IPS DF 6.9 (cell line): Measurements from ENCODE around the gene HOXD8.

Experiments
- DNase-seq: peaks from one replicate; pipeline ENCODE4 v3.0.0-alpha.2; 2013; ENCODE audit warnings: low read depth, low spot score
- H3K27ac ChIP-seq: one replicate; pipeline ENCODE4 v1.5.1; 2013; ENCODE audit warnings: low read length, control low read depth
- H3K27me3 ChIP-seq: 2 replicates; pipeline ENCODE4 v1.6.1; 2013; ENCODE audit warnings: mild to moderate bottlenecking, low read length; ENCODE audit not compliant: control insufficient read depth, insufficient read depth
- H3K36me3 ChIP-seq: 2 replicates; pipeline ENCODE4 v1.6.1; 2013; ENCODE audit warnings: low read length; ENCODE audit not compliant: control insufficient read depth, insufficient read depth
- H3K4me1 ChIP-seq: 2 replicates; pipeline ENCODE4 v1.6.1; 2013; ENCODE audit warnings: low read length; ENCODE audit not compliant: control insufficient read depth, insufficient read depth
- H3K4me3 ChIP-seq: 2 replicates; pipeline ENCODE4 v1.5.1; 2013; ENCODE audit warnings: mild to moderate bottlenecking, low read length
- H3K9me3 ChIP-seq: 2 replicates; pipeline ENCODE4 v1.6.1; 2013; ENCODE audit warnings: low read length, inconsistent platforms; ENCODE audit not compliant: control insufficient read depth, insufficient read depth
- WGBS: extraction: QIAGEN DNeasy Blood & Tissue Kit; methylation state at CpG from one replicate; pipeline ENCODE4 v1.1.7; 2013; ENCODE audit warnings: mixed read lengths, missing lambda C conversion rate; ENCODE audit not compliant: insufficient read length, insufficient coverage; 5-methylcytosine and 5-hydroxymethylcytosine counted together

HOXD8 gene

DNA sequence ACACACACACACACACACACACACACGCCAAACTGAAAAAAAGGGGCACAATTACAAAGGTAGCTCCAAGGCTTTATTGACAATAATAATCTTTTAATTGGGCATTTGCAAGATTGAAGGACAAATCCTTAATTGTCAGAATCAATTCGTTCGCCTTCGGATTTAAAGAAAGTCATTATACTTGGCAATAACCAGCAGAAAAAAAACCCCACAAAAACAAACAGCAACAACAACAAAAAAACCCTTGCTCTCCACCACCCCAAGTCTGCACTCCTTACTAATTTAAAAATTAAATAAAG lies 1.8 kb upstream of the HOXD8 start:
- DNase-seq = no peak
- Histone ChIP-seq H3K4me1 (peaks cover 9% of the 10 kb centered on the region; the same call in 1 of the 2 replicates), H3K4me3 (no peak overlapping the region), H3K27ac (no peak overlapping the region), H3K27me3 (peaks cover 88% of the 10 kb centered on the region), H3K36me3 (no peaks in the 10 kb centered on the region), H3K9me3 (no peaks in the 10 kb centered on the region)
- no CpG with 5 or more reads among the region's 4 CpGs for WGBS

DNA sequence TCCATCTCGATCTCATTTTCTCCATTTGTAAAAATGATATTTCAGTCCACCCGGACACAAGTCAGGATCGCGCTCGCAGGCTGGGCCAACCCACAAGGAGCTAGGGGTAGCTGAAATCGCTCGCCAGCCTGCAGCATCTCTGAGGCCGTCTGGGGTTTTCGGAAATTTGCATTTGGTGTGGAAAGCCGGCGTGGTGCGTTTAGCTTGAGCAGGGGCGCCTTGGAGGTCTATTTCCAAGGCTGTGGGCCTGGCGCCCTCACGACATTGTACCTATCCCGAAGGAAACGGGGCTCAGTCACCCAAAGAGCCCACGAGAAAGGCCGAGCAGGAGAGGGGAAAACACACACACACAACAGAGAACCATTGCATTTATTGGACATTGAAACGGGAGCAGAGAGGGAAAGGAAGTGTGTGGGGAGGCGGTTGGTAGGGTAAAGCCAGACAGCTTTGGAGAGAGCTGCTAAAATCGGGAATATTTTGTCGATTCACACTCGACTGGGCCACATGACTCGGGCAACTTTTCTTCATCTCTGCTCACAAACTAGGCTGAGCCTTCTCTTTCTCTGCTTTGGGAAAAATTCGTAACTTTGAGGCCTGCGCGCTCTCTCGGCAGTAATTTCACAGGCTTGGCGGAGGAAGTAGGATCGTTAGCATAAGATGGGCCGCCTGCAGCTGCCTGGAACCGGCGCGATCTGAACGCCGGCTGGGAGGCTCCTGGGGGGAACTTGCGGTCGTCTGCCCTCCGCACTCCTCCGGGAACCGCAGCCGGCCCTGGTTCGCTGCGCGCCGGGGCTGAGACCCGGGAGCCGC lies 1.1 kb upstream of the HOXD8 start:
- no peaks in the 10 kb centered on the region for H3K9me3 ChIP-seq
- H3K27ac ChIP-seq = no peak overlapping the region
- H3K27me3 ChIP-seq = peaks cover 88% of the 10 kb centered on the region
- no peak for DNase-seq
- no peak overlapping the region for H3K4me3 ChIP-seq
- H3K36me3 ChIP-seq = no peaks in the 10 kb centered on the region
- no CpG with 5 or more reads among the region's 49 CpGs for WGBS
- H3K4me1 ChIP-seq = 0 out of 2 replicates have a peak, but pooled peaks cover 5% of the 10 kb centered on the region

DNA sequence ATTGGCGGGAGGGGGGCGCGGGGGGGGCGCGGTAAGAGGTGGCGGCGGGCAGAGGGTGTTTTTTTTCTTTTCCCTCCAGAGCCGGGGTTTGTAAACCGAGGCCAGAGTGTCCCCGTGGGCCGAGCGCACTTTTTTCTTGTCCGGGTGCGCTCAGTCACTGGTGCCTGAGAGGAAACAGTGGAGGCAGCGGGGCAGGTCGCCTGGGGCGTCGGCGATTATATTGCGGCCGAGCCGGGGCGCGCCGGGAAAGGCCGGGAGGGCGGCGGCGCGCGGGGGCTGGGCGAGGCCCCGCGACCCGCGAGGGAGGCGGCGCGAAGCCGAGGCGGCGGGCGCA lies 275 bp downstream of the HOXD8 start:
- Histone ChIP-seq H3K9me3 (no peaks in the 10 kb centered on the region), H3K4me1 (peaks cover 6% of the 10 kb centered on the region; the same call in 1 of the 2 replicates), H3K4me3 (no peak overlapping the region; the same call in 1 of the 2 replicates), H3K27ac (no peak overlapping the region), H3K36me3 (no peaks in the 10 kb centered on the region), H3K27me3 (peaks cover 88% of the 10 kb centered on the region)
- DNase-seq = no peak
- no CpG with 5 or more reads among the region's 43 CpGs for WGBS

DNA sequence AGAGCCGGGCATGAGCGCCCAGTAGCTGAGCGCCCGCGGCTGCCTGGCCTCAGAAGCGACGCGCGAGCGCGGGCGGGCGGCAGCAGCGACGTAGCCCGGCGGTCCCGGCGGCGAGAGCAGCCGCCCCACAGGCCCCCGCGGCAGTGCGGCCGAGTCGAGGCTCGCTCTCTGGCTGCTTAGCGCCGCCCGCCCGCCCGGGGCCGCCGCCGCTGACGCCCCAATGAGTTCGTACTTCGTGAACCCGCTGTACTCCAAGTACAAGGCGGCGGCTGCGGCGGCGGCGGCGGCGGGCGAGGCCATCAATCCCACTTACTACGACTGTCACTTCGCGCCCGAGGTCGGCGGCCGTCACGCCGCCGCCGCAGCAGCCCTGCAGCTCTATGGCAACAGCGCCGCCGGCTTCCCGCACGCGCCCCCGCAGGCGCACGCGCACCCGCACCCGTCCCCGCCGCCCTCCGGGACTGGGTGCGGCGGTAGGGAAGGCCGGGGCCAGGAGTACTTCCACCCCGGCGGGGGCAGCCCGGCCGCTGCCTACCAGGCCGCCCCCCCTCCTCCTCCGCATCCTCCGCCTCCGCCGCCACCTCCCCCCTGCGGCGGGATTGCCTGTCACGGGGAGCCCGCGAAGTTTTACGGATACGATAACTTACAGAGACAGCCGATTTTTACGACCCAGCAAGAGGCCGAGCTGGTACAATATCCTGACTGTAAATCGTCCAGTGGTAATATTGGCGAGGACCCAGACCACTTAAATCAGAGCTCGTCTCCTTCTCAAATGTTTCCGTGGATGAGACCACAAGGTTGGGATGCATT lies 847 bp downstream of the HOXD8 start:
- H3K9me3 ChIP-seq = no peaks in the 10 kb centered on the region
- H3K36me3 ChIP-seq = no peaks in the 10 kb centered on the region
- no peak overlapping the region; the same call in 1 of the 2 replicates for H3K4me3 ChIP-seq
- peaks cover 6% of the 10 kb centered on the region; the same call in 1 of the 2 replicates for H3K4me1 ChIP-seq
- DNase-seq = no peak
- peaks cover 88% of the 10 kb centered on the region for H3K27me3 ChIP-seq
- no peak overlapping the region for H3K27ac ChIP-seq
- no CpG with 5 or more reads among the region's 100 CpGs for WGBS

DNA sequence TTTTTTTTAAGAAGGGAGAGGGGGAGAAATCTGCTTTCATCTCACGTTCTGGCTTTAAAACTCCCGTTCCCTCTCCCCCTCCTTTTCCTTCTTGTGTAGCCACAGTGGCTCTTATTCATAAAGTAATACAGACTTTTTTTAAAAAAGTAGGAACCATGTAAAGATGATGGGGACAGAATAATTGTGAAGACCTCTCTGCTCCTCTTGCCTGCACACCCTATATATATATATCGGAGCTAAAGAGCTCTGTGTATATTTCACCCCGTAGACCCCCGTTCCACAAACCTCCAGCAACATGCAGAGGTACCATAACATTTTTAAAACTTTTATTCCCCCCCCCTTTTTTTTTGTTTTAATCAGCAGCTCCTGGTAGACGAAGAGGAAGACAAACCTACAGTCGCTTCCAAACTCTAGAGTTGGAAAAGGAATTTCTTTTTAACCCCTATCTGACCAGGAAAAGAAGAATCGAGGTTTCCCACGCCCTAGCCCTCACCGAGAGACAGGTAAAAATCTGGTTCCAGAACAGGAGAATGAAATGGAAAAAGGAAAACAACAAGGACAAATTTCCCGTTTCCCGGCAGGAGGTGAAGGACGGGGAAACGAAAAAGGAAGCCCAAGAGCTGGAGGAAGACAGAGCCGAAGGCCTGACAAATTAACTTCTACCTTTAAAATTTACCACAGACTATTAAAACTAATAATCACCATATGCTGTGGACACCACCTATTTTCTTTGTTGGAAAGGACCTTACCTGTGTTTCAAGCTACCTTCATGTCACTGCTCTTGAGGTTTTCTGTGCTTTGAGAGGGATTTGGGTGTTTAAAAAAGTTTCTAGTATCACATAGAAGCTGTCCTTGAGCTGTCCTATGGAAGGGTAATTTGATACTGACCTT lies 1.7 kb downstream of the HOXD8 start:
- H3K36me3 ChIP-seq = no peaks in the 10 kb centered on the region
- no peak overlapping the region for H3K27ac ChIP-seq
- no CpG with 5 or more reads among the region's 15 CpGs for WGBS
- no peak for DNase-seq
- H3K4me3 ChIP-seq = no peak overlapping the region
- H3K9me3 ChIP-seq = no peaks in the 10 kb centered on the region
- peaks cover 88% of the 10 kb centered on the region for H3K27me3 ChIP-seq
- peaks cover 7% of the 10 kb centered on the region; the same call in 1 of the 2 replicates for H3K4me1 ChIP-seq

DNA sequence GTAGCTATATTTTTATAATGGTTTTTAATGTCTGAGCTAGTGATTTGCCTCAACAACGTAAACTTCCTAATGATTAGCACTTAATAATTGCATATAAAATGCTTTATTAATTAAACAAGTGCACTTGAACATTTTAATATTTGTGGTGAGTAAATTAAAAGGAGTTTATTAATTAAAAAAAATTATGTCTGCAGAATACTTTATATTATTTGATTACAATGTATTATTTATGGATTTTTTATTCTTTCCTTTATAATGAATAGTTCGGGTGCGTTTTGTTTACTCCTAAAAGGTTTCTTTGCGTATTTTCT lies 2.3 kb downstream of the HOXD8 start:
- Histone ChIP-seq H3K36me3 (no peaks in the 10 kb centered on the region), H3K27ac (no peak overlapping the region), H3K9me3 (no peaks in the 10 kb centered on the region), H3K4me1 (peaks cover 7% of the 10 kb centered on the region; the same call in 1 of the 2 replicates), H3K4me3 (no peak overlapping the region), H3K27me3 (peaks cover 90% of the 10 kb centered on the region)
- no CpG with 5 or more reads among the region's 4 CpGs for WGBS
- no peak for DNase-seq

DNA sequence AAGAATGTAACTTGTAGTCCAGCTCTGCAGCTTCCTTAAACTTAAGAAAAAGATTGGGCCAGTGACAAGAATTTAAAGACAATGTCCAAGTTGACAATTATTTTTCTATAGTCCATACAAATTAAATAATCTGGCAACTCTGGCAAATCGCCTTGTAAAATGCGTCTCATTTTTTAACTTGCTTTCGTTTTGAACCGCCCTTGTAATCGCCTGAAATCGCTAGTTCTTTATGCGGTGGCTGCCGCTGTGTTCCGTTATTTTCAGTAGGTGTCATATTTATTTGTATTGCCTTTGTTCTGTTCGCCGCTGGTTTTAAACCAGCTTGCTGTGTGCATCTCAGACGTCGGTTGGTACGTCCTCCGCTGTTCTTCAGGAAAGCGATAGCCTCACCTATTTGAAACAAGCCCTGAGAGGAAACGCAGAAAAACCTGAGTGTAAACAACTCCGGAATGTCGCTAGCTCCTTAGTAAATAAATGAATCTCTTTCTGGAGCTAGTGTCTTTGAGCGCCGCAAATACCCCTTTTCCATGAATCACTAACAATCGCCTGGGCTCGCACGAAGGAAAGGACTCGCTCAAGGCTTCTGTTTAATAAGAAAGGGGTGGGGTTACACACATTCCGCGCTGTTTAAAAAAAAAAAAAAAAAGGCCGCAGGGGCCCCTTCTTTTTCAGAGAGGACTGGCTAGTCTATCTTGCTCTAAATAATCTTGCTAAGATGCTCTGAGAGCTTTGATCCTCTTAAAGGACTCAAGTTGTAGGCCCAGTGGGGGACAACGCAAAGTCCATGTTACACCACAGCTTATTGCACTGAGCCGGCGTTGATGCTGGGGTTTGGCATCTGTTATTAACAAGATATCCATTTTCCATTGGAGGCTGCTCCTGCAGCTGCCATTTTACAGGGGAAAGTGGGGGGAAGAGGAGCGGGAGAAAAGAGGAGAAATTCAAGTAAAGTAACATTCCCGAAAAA lies 3.0 kb downstream of the HOXD8 start:
- WGBS = no CpG with 5 or more reads among the region's 33 CpGs
- DNase-seq = no peak

DNA sequence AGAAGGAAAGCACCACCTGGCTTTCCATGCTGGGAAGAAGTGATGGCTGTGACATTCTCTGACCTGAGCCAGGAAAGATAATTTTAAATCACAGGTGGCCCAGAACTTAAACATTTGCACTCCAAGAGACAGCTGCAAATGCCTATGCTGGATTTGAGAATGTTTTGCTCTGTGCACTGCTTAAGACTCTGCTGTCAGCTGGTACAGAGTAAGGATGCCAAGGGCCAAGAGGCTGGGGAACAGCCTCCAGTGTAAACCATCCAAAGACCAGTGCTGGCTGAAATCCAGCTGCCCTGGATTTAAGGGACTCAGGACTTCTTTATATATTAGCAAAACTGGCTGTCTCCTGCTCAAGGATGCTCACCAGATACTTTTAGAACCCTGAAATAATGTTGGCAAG lies 3.9 kb downstream of the HOXD8 start:
- no peaks in the 10 kb centered on the region for H3K36me3 ChIP-seq
- peaks cover 7% of the 10 kb centered on the region; the same call in 1 of the 2 replicates for H3K4me1 ChIP-seq
- DNase-seq = no peak
- no peak overlapping the region for H3K27ac ChIP-seq
- peaks cover 93% of the 10 kb centered on the region for H3K27me3 ChIP-seq
- H3K4me3 ChIP-seq = no peak overlapping the region
- H3K9me3 ChIP-seq = no peaks in the 10 kb centered on the region

More for the DNA sequence above, 3.0 kb downstream of the HOXD8 start:
- Histone ChIP-seq H3K27ac (no peak overlapping the region), H3K36me3 (no peaks in the 10 kb centered on the region), H3K9me3 (no peaks in the 10 kb centered on the region), H3K4me1 (peaks cover 7% of the 10 kb centered on the region; the same call in 1 of the 2 replicates), H3K4me3 (no peak overlapping the region), H3K27me3 (peaks cover 93% of the 10 kb centered on the region)

DNA sequence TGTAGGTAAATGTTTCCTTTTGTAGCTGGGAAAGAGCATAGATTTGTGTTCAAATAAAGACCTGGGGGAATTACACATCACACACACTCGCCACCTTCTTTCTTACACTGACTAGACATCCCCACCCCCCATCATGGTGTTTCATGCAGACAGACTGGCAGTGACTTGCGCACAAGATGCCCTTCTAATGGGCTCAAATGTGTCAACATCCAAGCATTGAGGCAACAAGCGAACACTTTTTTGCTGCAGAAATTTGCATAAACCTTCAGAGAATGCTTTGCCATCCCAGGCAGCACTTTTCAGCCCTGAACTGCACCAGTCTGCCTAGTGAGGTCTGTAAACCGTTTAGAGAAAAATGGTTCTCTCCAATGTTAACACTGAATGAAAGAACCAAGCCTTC lies 4.5 kb downstream of the HOXD8 start:
- Histone ChIP-seq H3K36me3 (no peaks in the 10 kb centered on the region), H3K27me3 (peaks cover 93% of the 10 kb centered on the region), H3K4me1 (peaks cover 6% of the 10 kb centered on the region; the same call in 1 of the 2 replicates), H3K27ac (no peak overlapping the region), H3K4me3 (no peak overlapping the region), H3K9me3 (no peaks in the 10 kb centered on the region)
- WGBS = no CpG with 5 or more reads among the region's 4 CpGs
- no peak for DNase-seq
